Skeletal muscle satellite cell (primary cell): ENCODE data around the gene B4GALT2.

Source experiments
- H3K27me3 ChIP-seq: 2 replicates; pipeline ENCODE4 v1.7.0; 2013; ENCODE audit warnings: low read length; ENCODE audit not compliant: control insufficient read depth, insufficient read depth
- H3K36me3 ChIP-seq: 2 replicates; pipeline ENCODE4 v1.7.0; 2013; ENCODE audit warnings: mild to moderate bottlenecking, control low read depth, low read length; ENCODE audit not compliant: insufficient read depth
- H3K4me1 ChIP-seq: 2 replicates; pipeline ENCODE4 v1.7.0; 2013; ENCODE audit warnings: low read length; ENCODE audit not compliant: control insufficient read depth, insufficient read depth
- H3K4me2 ChIP-seq: 2 replicates; pipeline ENCODE4 v1.7.0; 2013; ENCODE audit warnings: mild to moderate bottlenecking, low read length
- H3K4me3 ChIP-seq: 2 replicates; pipeline ENCODE4 v1.7.0; 2013; ENCODE audit warnings: low read length
- H3K9ac ChIP-seq: 2 replicates; pipeline ENCODE4 v1.7.0; 2013; ENCODE audit warnings: mild to moderate bottlenecking, low read depth, low read length, moderate library complexity
- H3K9me3 ChIP-seq: replicated peaks from 2 replicates; pipeline ENCODE4 v1.7.0; 2013; ENCODE audit warnings: mild to moderate bottlenecking, control low read depth, low read length

B4GALT2 gene

DNA sequence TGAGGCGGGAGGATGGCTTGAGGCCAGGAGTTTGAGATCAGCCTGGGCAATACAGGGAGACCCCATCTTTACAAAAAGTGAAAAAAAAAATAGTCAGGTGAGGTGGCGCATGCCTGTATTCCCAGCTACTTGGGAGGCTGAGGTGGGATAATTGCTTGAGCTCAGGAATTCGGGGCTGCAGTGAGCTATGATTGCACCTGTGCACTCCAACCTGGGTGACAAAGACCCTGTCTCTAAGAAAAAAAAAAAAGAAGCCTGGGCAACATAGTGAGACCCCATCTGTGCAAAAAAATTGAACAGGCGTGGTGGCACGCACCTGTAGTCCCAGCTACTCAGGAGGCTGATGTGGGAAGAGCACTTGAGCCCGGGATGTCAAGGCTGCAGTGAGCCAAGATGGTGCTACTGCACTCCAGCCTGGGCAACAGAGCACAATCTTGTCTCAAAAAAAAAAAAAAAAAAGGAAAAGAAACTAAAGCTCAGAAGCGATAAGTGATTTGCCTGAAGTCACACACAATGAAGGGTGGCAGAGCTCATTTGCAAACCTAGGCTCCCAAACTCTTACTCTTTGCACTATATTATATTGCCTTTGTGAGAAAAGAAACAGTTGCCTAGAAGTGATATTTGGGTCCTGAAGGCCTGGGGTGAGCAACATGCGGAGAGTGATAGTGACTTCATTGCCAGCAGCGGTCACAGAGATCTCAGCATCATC is 14.3 kb downstream of the B4GALT2 start:
- H3K4me2 ChIP-seq, result no peak overlapping the region
- H3K27me3 ChIP-seq, result no peaks in the 10 kb centered on the region
- H3K4me1 ChIP-seq, result peaks cover 12% of the 10 kb centered on the region
- H3K4me3 ChIP-seq, result no peak overlapping the region
- H3K9me3 ChIP-seq, result no peaks in the 10 kb centered on the region
- no peaks in the 10 kb centered on the region for H3K36me3 ChIP-seq
- no peak overlapping the region for H3K9ac ChIP-seq

DNA sequence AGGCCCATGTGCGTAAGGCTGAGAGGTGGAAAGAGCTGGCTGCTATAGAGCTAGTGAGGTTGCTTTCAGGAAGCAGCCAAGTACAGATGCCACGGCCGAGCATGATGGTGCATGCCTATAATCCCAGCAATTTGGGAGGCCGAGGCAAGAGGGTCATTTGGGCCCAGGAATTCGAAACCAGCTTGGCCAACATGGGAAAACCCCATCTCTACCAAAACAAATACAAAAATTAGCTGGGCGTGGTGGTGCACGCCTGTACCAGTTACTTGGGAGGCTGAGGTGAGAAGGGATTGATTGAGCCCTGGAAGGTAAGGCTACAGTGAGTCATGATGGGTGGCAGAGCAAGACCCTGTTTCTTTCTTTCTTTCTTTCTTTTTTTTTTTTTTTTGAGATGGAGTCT is 15.1 kb downstream of the B4GALT2 start:
- Histone ChIP-seq H3K4me1 (peaks cover 12% of the 10 kb centered on the region), H3K9ac (no peak overlapping the region), H3K4me3 (no peak overlapping the region), H3K4me2 (no peak overlapping the region), H3K27me3 (no peaks in the 10 kb centered on the region), H3K36me3 (no peaks in the 10 kb centered on the region), H3K9me3 (no peaks in the 10 kb centered on the region)

DNA sequence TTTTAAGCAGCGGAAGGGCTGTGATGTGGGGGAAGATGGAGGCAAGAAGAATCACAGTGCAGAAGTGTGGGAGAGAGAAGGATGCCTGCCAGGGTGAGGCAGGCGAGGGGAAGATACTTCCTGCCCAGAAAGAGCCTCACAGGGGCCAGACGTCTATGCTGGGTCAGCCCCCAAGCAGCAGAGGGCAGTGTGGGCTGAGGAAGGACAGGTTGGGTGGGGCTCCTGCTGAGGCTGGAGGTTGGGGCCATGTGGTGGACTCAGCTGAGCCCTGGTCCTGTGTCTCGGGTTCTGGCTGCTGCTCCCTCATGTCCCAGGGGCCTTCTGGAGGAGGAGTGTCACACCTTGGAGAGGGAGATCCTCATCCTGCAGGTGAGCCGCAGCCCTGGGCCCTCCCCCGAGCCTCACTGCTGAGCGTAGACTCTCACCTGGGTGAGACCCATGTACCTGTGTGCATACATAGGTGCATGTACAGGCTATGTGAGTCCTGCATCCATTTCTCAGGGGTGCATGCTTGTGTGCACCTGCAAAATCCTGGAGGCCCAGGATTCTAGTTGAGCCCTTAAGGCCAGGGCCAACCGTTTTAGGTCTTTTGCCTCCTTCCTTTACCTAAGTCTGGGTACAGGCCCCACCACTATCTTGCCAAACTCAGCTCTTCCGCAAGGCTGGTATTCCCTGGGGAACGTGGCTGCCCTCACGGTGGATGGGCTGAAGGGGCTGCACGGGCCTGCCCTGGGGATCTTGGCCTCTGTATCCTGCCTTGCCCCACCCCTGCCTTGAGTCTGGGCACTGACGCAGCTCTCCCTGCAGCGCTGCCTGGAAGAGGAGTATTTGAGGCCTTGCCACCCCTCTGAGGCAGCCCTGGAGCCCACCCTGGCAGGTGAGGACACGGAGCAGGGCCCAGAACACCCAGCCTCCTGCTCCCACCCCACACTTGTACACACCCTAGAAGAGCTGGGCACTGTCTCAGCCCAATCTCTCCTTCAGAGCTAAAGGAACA is 16.1 kb downstream of the B4GALT2 start:
- Histone ChIP-seq H3K36me3 (no peaks in the 10 kb centered on the region), H3K4me2 (no peak overlapping the region), H3K4me1 (peaks cover 19% of the 10 kb centered on the region), H3K9ac (no peak overlapping the region), H3K27me3 (no peaks in the 10 kb centered on the region), H3K9me3 (no peaks in the 10 kb centered on the region), H3K4me3 (no peak overlapping the region)

DNA sequence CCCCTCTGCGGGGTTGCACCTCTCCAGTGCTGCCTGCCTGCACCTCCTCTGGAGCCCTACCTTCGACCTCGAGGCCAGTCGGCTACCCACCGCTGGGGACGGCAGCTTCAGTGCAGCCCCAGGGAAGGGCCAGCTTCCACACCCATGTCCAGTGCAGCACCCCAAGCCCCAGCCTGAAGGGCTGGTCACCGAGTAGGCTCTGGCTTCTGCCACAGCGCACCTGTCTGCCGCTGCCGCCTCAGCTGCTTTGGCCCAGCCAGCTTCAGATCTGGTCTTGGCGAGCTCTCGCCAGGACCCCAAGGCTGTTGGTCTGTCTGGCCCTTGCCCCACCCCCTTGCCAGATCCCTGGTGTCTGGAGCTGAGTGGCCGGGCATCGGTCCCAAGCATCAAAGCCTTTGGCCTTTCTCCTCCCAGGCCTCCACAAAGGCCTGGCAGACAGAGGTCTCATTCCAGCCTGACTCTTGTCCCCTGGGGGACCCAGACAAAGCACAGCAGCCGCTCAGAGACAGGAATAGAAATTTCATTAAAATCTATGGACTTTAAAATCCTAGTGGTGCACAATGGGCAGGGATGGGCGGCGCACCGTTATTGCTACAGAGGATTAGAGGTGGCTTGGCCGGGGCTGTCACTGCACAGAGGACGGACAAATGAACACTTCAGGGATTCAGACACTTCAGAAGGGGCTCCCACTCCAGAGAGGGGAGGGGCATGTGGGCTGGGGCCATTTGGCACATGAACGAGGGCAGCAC is 17.1 kb downstream of the B4GALT2 start:
- Histone ChIP-seq H3K9ac (no peak overlapping the region), H3K4me1 (peaks cover 13% of the 10 kb centered on the region)

DNA sequence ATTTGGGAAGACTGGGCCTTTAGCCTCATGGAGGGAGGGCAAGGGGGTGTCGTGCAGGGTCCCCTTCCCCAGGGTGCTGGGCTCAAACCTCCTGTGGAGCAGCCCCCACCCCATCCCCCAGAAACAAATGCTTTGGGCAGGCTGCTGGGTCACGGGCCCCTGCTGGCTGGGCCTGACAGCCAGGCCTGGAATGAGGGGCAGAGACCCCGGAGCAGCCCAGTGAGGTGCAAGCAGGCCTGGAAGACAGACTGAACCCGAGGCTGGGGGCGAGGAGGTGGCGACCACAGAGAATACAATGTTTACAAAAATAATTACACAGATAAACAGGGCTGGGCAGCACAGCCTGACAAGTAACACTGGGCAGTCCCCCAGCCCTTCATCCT is 17.7 kb downstream of the B4GALT2 start:
- Histone ChIP-seq H3K4me2 (no peak overlapping the region), H3K27me3 (no peaks in the 10 kb centered on the region), H3K9me3 (no peaks in the 10 kb centered on the region), H3K4me1 (peaks cover 11% of the 10 kb centered on the region), H3K36me3 (no peaks in the 10 kb centered on the region), H3K4me3 (no peak overlapping the region), H3K9ac (no peak overlapping the region)

More for the DNA sequence above, 17.1 kb downstream of the B4GALT2 start:
- Histone ChIP-seq H3K36me3 (no peaks in the 10 kb centered on the region), H3K4me2 (no peak overlapping the region), H3K27me3 (no peaks in the 10 kb centered on the region), H3K4me3 (no peak overlapping the region), H3K9me3 (no peaks in the 10 kb centered on the region)

DNA sequence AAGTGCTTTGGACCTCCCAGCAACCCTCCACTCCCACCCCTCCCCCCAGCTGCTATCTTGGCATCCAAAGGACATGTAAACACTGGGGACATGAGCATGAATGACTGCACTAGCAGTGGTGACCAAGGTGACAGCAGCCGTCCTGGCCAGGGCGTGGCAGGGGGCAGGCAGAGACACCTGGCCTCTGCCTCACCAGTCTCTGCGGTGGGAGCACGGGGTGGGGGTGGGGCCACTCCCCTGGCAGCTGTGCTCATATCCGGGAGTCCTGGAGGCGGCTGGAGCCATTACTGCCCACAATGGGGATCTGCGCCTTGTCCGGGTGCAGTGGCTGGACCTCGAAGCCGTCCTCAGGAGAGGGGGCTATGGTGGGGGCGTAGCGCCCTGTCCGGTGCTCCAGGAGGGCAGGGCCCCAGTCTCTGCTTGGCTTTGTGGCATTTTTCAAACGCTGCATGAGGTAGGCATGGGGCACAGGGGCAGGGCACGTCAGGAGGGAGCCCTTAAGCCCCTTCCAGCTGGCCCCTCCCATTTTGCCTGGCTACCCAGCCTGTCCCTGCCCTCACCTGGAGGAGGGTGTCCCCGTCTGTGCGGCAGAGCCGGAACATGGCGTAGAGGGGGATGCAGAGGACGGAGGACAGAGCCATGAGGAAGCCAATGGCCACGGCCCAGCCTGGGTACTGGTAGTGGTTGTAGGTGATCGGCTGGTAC is 18.4 kb downstream of the B4GALT2 start:
- no peaks in the 10 kb centered on the region for H3K36me3 ChIP-seq
- H3K4me1 ChIP-seq, result peaks cover 6% of the 10 kb centered on the region
- H3K9me3 ChIP-seq, result no peaks in the 10 kb centered on the region
- H3K4me2 ChIP-seq, result no peak overlapping the region
- no peak overlapping the region for H3K9ac ChIP-seq
- no peak overlapping the region for H3K4me3 ChIP-seq
- H3K27me3 ChIP-seq, result no peaks in the 10 kb centered on the region

DNA sequence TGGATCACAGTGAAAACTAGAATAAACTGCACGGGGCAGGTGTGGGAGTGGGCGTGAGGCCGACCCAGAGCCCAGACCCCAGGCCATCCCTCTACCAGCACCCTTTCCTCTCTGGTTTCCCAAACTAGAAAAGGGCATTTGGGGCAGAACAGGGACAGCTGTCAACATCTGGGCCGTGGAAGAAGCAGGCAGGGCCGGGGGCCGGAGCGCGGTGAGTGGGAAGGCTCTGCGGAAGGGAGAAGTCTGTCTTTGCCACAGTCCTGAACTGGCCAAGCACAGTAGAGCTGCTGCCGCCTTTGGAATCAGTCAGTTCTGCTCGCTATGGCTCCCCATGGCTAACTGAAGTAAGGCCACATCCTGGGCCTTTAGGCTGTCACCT is 19.0 kb downstream of the B4GALT2 start:
- Histone ChIP-seq H3K9ac (no peak overlapping the region), H3K27me3 (no peaks in the 10 kb centered on the region), H3K36me3 (no peaks in the 10 kb centered on the region), H3K4me2 (no peak overlapping the region), H3K9me3 (no peaks in the 10 kb centered on the region), H3K4me1 (peaks cover 6% of the 10 kb centered on the region), H3K4me3 (no peak overlapping the region)

DNA sequence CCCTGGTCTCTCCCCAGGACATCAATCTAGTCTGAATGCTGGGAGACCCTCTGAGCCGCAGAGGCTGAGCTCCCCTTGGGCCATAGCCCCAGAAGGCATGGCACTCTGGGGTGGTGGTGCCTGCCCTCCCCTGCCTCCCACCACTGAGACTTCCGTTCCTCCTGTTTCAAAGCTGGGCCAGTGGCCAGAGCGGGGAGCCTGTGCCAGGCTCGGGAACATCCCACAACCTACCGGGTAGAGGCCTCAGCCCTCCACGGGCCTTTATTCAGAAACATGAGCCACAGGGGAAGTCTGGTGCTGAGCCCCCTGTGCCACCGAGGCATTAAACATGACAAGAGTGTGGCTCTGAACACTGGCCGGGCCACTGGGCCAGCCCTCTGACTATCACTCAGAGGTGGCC is 20.4 kb downstream of the B4GALT2 start:
- no peaks in the 10 kb centered on the region for H3K27me3 ChIP-seq
- H3K4me2 ChIP-seq, result no peak overlapping the region
- no peak overlapping the region for H3K9ac ChIP-seq
- no peak overlapping the region for H3K4me3 ChIP-seq
- H3K36me3 ChIP-seq, result no peaks in the 10 kb centered on the region
- no peaks in the 10 kb centered on the region for H3K9me3 ChIP-seq
- H3K4me1 ChIP-seq, result peaks cover 6% of the 10 kb centered on the region

DNA sequence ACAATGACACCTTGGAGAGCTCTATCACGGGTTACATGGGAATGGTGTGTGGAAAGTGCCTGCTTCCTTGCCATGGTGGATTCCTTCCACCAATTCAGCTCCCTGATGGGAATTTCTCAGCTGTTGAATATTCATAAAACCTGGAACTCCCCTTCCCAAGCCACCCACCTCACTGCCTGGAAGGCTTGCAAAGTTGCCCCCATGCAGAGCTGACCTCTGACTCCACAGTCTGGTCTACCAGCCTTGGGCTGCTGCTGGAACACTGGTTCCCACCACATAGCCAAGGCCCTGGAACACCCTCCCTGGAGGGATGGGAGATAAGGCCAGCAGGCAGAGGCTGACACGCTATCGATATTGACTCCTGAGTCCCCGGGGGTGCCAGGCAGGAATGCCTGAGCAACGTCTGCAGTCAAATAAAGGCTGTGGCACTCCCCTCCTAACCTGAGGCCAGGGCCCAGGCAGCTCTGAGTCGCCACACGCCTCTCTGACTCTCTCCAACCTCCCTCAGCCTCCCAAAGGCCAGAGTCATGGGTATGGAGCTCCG is 21.2 kb downstream of the B4GALT2 start:
- H3K9me3 ChIP-seq, result no peaks in the 10 kb centered on the region
- H3K4me2 ChIP-seq, result no peak overlapping the region
- peaks cover 6% of the 10 kb centered on the region for H3K4me1 ChIP-seq
- H3K4me3 ChIP-seq, result no peak overlapping the region
- no peak overlapping the region for H3K9ac ChIP-seq
- no peaks in the 10 kb centered on the region for H3K27me3 ChIP-seq
- no peaks in the 10 kb centered on the region for H3K36me3 ChIP-seq

DNA sequence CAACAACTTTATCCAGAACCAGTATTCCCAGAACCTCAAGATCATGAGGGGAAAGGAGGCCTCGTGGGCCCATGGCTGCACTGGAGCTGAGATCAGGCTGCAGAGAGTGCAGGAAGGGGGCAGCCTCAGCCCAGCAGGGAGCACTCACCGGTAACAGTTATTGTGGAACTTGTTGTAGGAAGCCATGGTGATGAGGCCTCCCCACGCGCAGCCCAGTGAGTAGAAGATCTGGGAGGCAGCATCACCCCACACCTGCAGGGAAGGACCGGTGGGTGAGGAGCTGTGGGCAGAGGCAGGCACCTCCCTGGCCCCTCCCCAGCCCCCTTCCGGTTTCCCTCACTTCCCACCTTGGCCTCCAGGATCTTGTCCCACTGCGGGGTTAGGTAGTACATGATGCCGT is 23.2 kb downstream of the B4GALT2 start:
- Histone ChIP-seq H3K27me3 (no peaks in the 10 kb centered on the region), H3K9ac (no peak overlapping the region), H3K4me2 (no peak overlapping the region), H3K9me3 (no peaks in the 10 kb centered on the region), H3K36me3 (no peaks in the 10 kb centered on the region), H3K4me3 (no peak overlapping the region), H3K4me1 (peaks cover 11% of the 10 kb centered on the region)
